Measurements from ENCODE around the gene SLC16A10. TPM values are rescaled to one million over a fixed set of nuclear protein-coding genes. Genes with fewer than 3 reads are reported as not detected.
"Not testable (repeated sequence)": the region's sequence is repeated elsewhere in the genome, so short reads cannot be mapped to it uniquely, and the experiment has no call there.

Gene SLC16A10
- 1.3 TPM for polyA plus RNA-seq (2012; ENCODE audit: low read depth, missing spikeins)

- FAIRE-seq = peak; percentile 85
- TF ChIP-seq POU2F2 (IDR thresholded peaks at IDR 0.05; ENCODE audit: low read depth, low read length) (no peak), TAF1 (IDR thresholded peaks at IDR 0.05; ENCODE audit: low read depth, low read length) (no peak), POLR2AphosphoS5 (IDR thresholded peaks at IDR 0.05; ENCODE audit: low read depth, low read length) (no peak), SPI1 (IDR thresholded peaks at IDR 0.05; ENCODE audit: low read depth, low read length) (no peak), POLR2A (IDR thresholded peaks at IDR 0.05; ENCODE audit: low read depth, low read length) (0 out of 2 replicates have a peak, but pooled peaks have one; percentile 23), PAX5 (IDR thresholded peaks at IDR 0.05; ENCODE audit: insufficient read depth, low read length, severe bottlenecking) (no peak)
- peak; percentile 77 for DNase-seq (ENCODE audit: insufficient read length, low spot score)
Measured at GRCh38 chr6:111087106-111087835, at the start of gene SLC16A10. Gene SLC16A10 (plus strand): TSS chr6:111087503. CDS start chr6:111087753, 250 bp downstream.

DNA sequence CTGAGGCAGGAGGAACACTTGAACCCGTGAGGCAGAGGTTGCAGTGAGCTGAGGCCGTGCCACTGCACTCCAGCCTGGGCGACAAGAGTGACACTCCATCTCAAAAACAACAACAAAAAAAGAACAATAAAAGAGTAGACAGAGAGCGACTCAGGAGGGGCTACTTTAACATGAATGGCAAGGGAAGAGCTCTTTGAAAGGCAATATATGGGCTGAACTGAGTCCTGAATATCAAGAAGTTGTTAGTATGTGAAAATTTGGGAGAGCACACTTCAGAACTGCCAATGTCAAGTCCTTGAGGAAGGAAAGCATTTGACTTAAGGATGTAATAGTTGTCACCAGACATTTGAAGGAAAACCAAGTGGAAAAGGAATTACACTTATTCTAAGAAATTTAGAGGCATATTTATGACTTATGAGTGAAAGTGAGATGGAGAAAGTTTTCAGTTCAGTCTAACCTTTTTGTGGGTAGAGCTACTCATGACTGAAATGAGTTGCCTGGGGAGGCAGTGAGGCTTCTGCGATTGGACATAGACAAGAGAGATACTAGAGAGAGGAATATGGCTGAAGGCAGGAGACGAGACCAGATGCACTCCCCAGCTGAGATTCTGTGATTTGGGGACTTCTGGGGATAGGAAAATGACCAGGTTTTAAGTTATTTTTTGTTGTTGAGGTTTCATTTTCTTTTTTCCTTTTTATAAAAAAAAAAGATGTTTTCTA lies 48.6 kb upstream of the SLC16A10 start:
- no peak for TF ChIP-seq POLR2A (IDR thresholded peaks at IDR 0.05; ENCODE audit: low read depth, low read length)
- TF ChIP-seq SPI1 (IDR thresholded peaks at IDR 0.05; ENCODE audit: low read depth, low read length) = no peak; the same call in 1 of the 2 replicates
- no peak for TF ChIP-seq PAX5 (IDR thresholded peaks at IDR 0.05; ENCODE audit: insufficient read depth, low read length, severe bottlenecking)
- TF ChIP-seq TAF1 (IDR thresholded peaks at IDR 0.05; ENCODE audit: low read depth, low read length) = no peak
- no peak for TF ChIP-seq POU2F2 (IDR thresholded peaks at IDR 0.05; ENCODE audit: low read depth, low read length)
- no peak for TF ChIP-seq POLR2AphosphoS5 (IDR thresholded peaks at IDR 0.05; ENCODE audit: low read depth, low read length)
- FAIRE-seq = no peak
- DNase-seq (ENCODE audit: insufficient read length, low spot score) = peak; percentile 30

DNA sequence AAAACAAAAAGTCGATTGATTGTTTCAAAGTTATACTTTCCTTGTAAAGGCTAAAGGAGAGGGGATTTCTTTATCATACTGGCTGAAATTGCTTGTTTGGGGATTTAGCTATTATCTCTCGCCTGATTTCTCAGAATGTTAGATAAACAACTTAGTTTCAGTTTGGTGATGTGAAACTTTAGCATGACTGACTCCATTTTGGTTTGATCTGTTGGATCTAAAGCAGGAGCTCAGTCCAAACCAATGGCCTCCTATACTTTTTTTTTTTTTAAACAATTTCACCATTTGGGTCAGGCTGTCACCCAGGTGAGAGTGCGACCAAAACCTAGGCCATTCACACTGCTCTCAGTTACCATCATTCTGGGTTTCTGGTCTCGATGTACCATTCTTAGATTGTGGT lies 45.4 kb upstream of the SLC16A10 start:
- no peak for FAIRE-seq
- TF ChIP-seq POU2F2 (IDR thresholded peaks at IDR 0.05; ENCODE audit: low read depth, low read length) (no peak), SPI1 (IDR thresholded peaks at IDR 0.05; ENCODE audit: low read depth, low read length) (no peak), PAX5 (IDR thresholded peaks at IDR 0.05; ENCODE audit: insufficient read depth, low read length, severe bottlenecking) (no peak), TAF1 (IDR thresholded peaks at IDR 0.05; ENCODE audit: low read depth, low read length) (no peak), POLR2AphosphoS5 (IDR thresholded peaks at IDR 0.05; ENCODE audit: low read depth, low read length) (no peak), POLR2A (IDR thresholded peaks at IDR 0.05; ENCODE audit: low read depth, low read length) (no peak)
- no peak for DNase-seq (ENCODE audit: insufficient read length, low spot score)

- DNase-seq (ENCODE audit: insufficient read length, low spot score) (no peak), FAIRE-seq (no peak)
- no peak for TF ChIP-seq PAX5 (IDR thresholded peaks at IDR 0.05; ENCODE audit: insufficient read depth, low read length, severe bottlenecking)
- TF ChIP-seq TAF1 (IDR thresholded peaks at IDR 0.05; ENCODE audit: low read depth, low read length) = no peak
- TF ChIP-seq POLR2AphosphoS5 (IDR thresholded peaks at IDR 0.05; ENCODE audit: low read depth, low read length) = no peak
- no peak for TF ChIP-seq POLR2A (IDR thresholded peaks at IDR 0.05; ENCODE audit: low read depth, low read length)
- no peak for TF ChIP-seq POU2F2 (IDR thresholded peaks at IDR 0.05; ENCODE audit: low read depth, low read length)
- TF ChIP-seq SPI1 (IDR thresholded peaks at IDR 0.05; ENCODE audit: low read depth, low read length) = no peak
Measured at GRCh38 chr6:111047244-111047643, 40.1 kb upstream of the SLC16A10 start.

DNA sequence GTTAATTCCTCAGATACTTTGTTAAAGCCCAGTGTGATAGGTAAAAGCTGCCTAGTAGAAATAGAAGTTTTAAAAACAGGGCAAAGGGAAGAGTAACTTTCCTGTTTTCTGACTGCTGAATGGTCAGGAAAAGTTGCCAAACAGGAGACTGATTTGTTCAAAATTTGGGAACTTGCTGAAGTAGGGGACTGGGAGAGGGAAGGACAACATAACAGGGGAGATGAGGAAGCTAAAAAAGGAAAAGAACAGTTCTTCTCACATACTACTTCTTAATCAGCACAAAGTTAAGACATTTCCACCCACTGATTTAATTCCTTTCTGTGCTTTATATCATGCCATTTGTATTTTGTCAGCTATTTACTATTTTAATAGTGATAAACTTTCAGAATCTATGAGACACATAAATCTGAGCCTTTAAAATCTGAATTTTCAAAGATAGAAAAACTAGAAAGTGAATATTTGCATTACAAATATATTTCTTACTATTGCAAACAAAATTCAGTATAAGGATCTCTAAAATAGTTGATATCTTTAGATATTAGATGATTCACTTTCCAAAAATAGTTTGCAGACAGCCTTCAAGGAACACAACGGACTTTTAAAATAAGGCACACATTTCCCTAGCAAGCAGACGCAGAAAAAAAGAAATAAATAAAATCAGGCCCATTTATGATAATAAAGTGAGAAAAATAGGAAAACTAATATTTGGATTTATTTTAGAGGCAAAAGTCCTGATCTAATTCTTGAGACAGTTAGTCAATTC lies 36.9 kb upstream of the SLC16A10 start:
- TF ChIP-seq SPI1 (IDR thresholded peaks at IDR 0.05; ENCODE audit: low read depth, low read length) (no peak), PAX5 (IDR thresholded peaks at IDR 0.05; ENCODE audit: insufficient read depth, low read length, severe bottlenecking) (no peak), POLR2AphosphoS5 (IDR thresholded peaks at IDR 0.05; ENCODE audit: low read depth, low read length) (no peak), TAF1 (IDR thresholded peaks at IDR 0.05; ENCODE audit: low read depth, low read length) (no peak), POU2F2 (IDR thresholded peaks at IDR 0.05; ENCODE audit: low read depth, low read length) (no peak), POLR2A (IDR thresholded peaks at IDR 0.05; ENCODE audit: low read depth, low read length) (no peak)
- FAIRE-seq (no peak), DNase-seq (ENCODE audit: insufficient read length, low spot score) (no peak)

DNA sequence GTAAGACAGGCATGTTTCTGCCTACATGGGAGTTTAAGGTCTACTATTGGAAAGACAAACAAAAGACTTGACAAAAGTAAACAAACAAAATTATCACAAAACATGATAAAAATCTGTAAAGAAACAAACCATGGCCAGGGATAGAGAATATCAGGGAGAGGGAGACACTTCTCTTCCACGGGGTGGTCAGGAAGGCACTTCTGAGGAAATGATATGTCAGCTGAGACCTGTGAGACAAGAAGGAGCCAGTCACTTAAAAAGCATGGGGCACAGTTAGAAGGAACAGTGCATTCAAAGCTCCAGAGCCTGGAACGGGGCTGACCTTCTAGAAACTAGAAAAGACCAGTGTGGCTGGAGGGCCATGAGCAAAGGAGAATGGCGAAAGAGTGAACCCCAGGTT lies 35.1 kb upstream of the SLC16A10 start:
- DNase-seq (ENCODE audit: insufficient read length, low spot score) (no peak), FAIRE-seq (no peak)
- TF ChIP-seq TAF1 (IDR thresholded peaks at IDR 0.05; ENCODE audit: low read depth, low read length) (no peak), POLR2A (IDR thresholded peaks at IDR 0.05; ENCODE audit: low read depth, low read length) (no peak), SPI1 (IDR thresholded peaks at IDR 0.05; ENCODE audit: low read depth, low read length) (no peak), PAX5 (IDR thresholded peaks at IDR 0.05; ENCODE audit: insufficient read depth, low read length, severe bottlenecking) (no peak), POU2F2 (IDR thresholded peaks at IDR 0.05; ENCODE audit: low read depth, low read length) (no peak), POLR2AphosphoS5 (IDR thresholded peaks at IDR 0.05; ENCODE audit: low read depth, low read length) (no peak)

DNA sequence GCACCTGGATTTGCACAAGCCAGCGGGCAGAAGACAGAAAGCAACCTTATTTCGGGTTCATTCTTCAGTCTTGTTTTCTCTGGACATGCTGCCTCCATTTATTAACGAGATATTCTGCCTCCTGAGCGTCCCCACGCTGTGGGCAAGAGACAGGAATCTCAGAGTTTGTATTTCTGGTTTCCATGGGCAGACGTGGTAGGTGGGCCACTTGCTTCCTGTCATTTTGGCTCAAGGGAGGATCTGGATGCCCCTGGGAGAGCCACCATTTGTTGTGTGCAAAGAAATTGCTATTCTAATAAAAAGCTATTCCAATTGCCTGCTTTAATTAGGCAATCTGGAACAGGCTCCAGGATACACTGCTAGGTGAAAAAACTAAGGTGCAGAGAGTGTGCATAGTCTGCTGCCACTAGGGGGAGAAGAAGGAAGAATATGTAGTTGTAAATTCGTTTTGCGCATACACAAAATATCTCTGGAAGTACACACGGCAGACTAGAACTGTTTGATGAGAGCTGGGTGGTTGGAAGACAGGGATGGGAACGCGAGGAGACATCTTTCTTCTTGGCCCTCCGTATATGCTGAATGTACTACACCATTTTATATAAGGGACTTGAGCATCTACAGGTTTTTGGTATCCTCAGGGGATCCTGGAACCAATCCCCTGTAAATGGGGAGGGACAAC lies 30.1 kb upstream of the SLC16A10 start:
- TF ChIP-seq POLR2AphosphoS5 (IDR thresholded peaks at IDR 0.05; ENCODE audit: low read depth, low read length) (no peak), SPI1 (IDR thresholded peaks at IDR 0.05; ENCODE audit: low read depth, low read length) (no peak), POLR2A (IDR thresholded peaks at IDR 0.05; ENCODE audit: low read depth, low read length) (no peak), POU2F2 (IDR thresholded peaks at IDR 0.05; ENCODE audit: low read depth, low read length) (no peak), PAX5 (IDR thresholded peaks at IDR 0.05; ENCODE audit: insufficient read depth, low read length, severe bottlenecking) (no peak), TAF1 (IDR thresholded peaks at IDR 0.05; ENCODE audit: low read depth, low read length) (no peak)
- DNase-seq (ENCODE audit: insufficient read length, low spot score) (peak; percentile 8), FAIRE-seq (peak; percentile 83)

DNA sequence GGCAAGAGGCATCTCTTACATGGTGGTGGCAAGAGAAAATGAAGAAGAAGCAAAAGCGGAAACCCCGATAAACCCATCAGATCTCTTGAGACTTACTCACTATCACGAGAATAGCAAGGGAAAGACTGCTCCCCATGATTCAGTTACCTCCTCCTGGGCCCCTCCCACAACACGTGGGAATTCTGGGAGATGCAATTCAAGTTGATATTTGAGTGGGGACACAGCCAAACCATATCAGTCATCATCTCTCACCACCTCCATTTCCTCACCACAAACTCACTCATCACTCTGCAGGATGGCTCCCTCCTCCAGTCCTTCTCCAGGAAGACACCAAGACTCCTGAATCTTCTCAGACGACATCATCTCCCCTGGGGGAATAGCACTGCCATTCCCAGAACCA lies 25.8 kb upstream of the SLC16A10 start:
- TF ChIP-seq TAF1 (IDR thresholded peaks at IDR 0.05; ENCODE audit: low read depth, low read length) (no peak), SPI1 (IDR thresholded peaks at IDR 0.05; ENCODE audit: low read depth, low read length) (no peak), POLR2AphosphoS5 (IDR thresholded peaks at IDR 0.05; ENCODE audit: low read depth, low read length) (no peak), PAX5 (IDR thresholded peaks at IDR 0.05; ENCODE audit: insufficient read depth, low read length, severe bottlenecking) (no peak), POLR2A (IDR thresholded peaks at IDR 0.05; ENCODE audit: low read depth, low read length) (no peak), POU2F2 (IDR thresholded peaks at IDR 0.05; ENCODE audit: low read depth, low read length) (no peak)
- no peak for FAIRE-seq
- DNase-seq (ENCODE audit: insufficient read length, low spot score) = no peak

DNA sequence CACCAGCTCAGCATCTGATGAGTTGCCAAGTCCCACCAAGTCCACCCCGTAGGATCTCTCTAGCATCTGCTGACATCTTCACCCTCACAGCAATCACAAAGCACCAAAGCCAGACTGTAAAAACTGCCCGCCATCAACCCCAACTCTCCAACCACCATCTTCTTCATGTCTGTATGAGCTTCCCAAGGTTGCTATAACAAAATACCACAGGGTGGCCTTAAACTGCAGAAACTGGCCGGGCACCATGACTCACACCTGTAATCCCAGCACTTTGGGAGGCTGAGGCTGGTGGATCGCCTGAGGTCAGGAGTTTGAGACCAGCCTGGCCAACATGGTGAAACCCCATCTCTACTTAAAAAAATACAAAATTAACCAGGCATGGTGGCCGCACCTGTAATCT lies 25.3 kb upstream of the SLC16A10 start:
- FAIRE-seq; DNase-seq (ENCODE audit: insufficient read length, low spot score): not testable (repeated sequence)

DNA sequence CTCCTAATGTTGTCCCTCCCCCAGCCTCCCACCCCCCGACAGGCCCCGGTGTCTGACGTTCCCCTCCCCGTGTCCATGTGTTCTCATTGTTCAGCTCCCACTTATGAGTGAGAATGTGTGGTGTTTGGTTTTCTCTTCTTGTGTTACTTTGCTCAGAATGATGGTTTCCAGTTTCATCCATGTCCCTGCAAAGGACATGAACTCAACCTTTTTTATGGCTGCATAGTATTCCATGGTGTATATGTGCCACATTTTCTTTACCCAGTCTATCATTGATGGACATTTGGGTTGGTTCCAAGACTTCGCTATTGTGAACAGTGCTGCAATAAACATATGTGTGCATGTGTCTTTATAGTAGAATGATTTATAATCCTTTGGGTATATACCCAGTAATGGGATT lies 24.4 kb upstream of the SLC16A10 start:
- not testable (repeated sequence) for DNase-seq (ENCODE audit: insufficient read length, low spot score); FAIRE-seq
